GM12891 (cell line): Measurements from ENCODE around the gene EXOC7.
"Not testable (repeated sequence)": the region's sequence is repeated elsewhere in the genome, so short reads cannot be mapped to it uniquely, and the experiment has no call there.

Experiments used
- DNase-seq: peaks from one replicate; pipeline ENCODE4 v3.0.0; 2011; ENCODE audit warnings: low spot score; ENCODE audit not compliant: insufficient read length
- FAIRE-seq: peaks from 2 replicates; lab custom pipeline; 2011; peaks lifted over from hg19 to GRCh38; lab: Jason Lieb, UNC
- PAX5 ChIP-seq: IDR thresholded peaks from 2 replicates; pipeline ENCODE4 v1.6.1; 2011; ENCODE audit warnings: low read length, moderate library complexity, mild to moderate bottlenecking; ENCODE audit not compliant: insufficient read depth, severe bottlenecking
- POLR2A ChIP-seq: IDR thresholded peaks from 2 replicates; pipeline ENCODE4 v1.6.1; 2011; ENCODE audit warnings: low read depth, low read length, control low read depth
- POLR2AphosphoS5 ChIP-seq: IDR thresholded peaks from 2 replicates; pipeline ENCODE4 v1.6.1; 2011; ENCODE audit warnings: low read depth, low read length, control low read depth
- POU2F2 ChIP-seq: IDR thresholded peaks from 2 replicates; pipeline ENCODE4 v1.6.1; 2011; ENCODE audit warnings: low read depth, mild to moderate bottlenecking, control low read depth, low read length, moderate library complexity
- SPI1 ChIP-seq: IDR thresholded peaks from 2 replicates; pipeline ENCODE4 v1.6.1; 2011; ENCODE audit warnings: low read depth, low read length, control low read depth
- TAF1 ChIP-seq: IDR thresholded peaks from 2 replicates; pipeline ENCODE4 v1.6.1; 2011; ENCODE audit warnings: low read depth, low read length, control low read depth

EXOC7 gene

DNA sequence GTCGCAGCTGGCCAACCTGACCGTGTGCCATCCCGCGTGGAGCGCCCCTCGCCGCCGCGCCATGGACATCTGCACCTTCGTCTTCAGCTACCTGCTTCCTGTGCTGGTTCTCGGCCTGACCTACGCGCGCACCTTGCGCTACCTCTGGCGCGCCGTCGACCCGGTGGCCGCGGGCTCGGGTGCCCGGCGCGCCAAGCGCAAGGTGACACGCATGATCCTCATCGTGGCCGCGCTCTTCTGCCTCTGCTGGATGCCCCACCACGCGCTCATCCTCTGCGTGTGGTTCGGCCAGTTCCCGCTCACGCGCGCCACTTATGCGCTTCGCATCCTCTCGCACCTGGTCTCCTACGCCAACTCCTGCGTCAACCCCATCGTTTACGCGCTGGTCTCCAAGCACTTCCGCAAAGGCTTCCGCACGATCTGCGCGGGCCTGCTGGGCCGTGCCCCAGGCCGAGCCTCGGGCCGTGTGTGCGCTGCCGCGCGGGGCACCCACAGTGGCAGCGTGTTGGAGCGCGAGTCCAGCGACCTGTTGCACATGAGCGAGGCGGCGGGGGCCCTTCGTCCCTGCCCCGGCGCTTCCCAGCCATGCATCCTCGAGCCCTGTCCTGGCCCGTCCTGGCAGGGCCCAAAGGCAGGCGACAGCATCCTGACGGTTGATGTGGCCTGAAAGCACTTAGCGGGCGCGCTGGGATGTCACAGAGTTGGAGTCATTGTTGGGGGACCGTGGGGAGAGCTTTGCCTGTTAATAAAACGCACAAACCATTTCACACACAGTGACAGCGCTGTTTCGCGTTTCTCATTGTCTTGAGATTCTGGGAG lies 26.6 kb downstream of the EXOC7 start:
- DNase-seq, result peak; percentile 50
- TF ChIP-seq SPI1 (peak; percentile 66), POLR2AphosphoS5 (no peak)
- FAIRE-seq, result no peak

GRCh38 chr17:76076146-76076764 lies 27.3 kb downstream of the EXOC7 start:
- FAIRE-seq (no peak), DNase-seq (peak; percentile 31)
- TF ChIP-seq PAX5 (no peak), POLR2AphosphoS5 (no peak)

GRCh38 chr17:76075364-76076145 lies 28.0 kb downstream of the EXOC7 start:
- peak; percentile 21 for DNase-seq
- no peak for FAIRE-seq
- TF ChIP-seq PAX5 (no peak), SPI1 (no peak), POU2F2 (no peak), POLR2A (no peak), POLR2AphosphoS5 (no peak), TAF1 (no peak)

DNA sequence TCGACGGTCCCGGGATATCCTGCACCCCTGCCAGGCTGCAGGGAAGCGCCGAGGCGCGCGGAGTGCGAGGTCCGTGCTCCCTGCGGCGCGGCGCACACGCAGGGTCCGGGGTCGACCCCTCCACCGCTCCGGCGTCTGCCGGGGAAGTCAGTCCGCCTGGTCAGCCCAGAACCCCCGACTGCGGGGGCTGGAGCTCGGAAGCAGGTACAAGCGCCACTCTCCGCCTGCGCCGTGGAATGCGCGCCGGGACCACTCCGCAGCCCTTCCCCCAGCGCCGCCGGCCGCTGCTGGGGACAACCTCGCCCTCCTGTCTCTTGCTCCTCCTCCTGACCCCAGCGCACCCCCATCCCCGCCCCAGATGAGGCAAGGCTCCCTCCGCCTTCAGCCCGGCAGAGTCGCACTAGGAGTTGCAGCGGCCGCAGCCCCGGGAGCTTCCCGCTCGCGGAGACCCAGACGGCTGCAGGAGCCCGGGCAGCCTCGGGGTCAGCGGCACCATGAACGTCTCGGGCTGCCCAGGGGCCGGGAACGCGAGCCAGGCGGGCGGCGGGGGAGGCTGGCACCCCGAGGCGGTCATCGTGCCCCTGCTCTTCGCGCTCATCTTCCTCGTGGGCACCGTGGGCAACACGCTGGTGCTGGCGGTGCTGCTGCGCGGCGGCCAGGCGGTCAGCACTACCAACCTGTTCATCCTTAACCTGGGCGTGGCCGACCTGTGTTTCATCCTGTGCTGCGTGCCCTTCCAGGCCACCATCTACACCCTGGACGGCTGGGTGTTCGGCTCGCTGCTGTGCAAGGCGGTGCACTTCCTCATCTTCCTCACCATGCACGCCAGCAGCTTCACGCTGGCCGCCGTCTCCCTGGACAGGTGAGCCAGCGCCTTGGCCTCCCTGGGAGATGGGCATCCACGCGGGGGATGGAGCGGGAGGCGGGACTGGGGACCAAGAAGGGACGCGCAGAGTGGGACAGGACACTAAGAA lies 28.9 kb downstream of the EXOC7 start, which contains the start of gene GALR2:
Gene GALR2 (plus strand): TSS at position 392 of the 974 bp plus-strand sequence. CDS start 103 bp downstream, at position 495.
- FAIRE-seq (no peak), DNase-seq (no peak)
- TF ChIP-seq SPI1, result 0 out of 2 replicates have a peak, but pooled peaks have one; percentile 3
- TF ChIP-seq POLR2AphosphoS5, result no peak
- TF ChIP-seq TAF1, result no peak
- no peak for TF ChIP-seq PAX5
- no peak for TF ChIP-seq POU2F2
- no peak for TF ChIP-seq POLR2A

- TF ChIP-seq TAF1 (peak; percentile 72), POU2F2 (no peak; the same call in 1 of the 2 replicates), POLR2A (peak; percentile 82), POLR2AphosphoS5 (peak; percentile 59; the same call in 1 of the 2 replicates)
- FAIRE-seq, result peak; percentile 99
- peak; percentile 88 for DNase-seq
Observed at GRCh38 chr17:76072148-76072858, 31.3 kb downstream of the EXOC7 start, which contains the start of gene SRP68. Gene SRP68, minus strand, starts transcription at chr17:76072517. Its CDS starts 26 bp downstream, at chr17:76072491.

DNA sequence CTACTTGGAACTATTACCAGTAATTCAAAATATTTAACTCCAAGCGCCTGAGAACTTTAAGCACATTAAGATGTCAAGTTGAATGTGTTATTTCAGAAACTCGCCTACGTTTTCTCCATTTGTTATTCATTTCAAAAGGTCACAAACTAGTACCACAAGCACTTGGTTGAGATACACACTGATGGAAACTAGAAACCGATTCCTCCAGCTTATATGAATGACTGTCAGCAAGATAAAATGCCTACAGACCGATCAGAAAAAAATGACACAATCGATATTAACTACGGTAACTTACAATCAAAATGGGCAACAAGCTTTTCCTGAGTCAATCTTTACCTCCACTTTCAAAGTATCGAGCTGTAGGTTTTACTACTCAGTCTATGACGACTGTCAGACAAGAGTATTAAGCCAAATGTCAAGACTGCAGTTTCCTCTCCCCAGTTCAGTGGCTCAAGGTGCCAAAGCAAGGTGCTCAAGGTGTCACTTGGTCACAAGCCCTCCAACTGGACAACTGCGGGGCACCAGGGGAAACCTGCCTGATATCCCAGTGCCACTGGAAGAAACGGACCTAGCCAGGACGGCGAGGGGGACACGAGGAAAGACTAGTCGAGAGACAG lies 31.9 kb downstream of the EXOC7 start:
- peak; percentile 69 for FAIRE-seq
- no peak for DNase-seq
- TF ChIP-seq TAF1, result peak; percentile 46; the same call in 1 of the 2 replicates
- TF ChIP-seq POU2F2, result no peak

GRCh38 chr17:76065775-76066174 lies 37.8 kb downstream of the EXOC7 start:
- TF ChIP-seq POLR2A (no peak), TAF1 (no peak), SPI1 (no peak), POU2F2 (no peak), POLR2AphosphoS5 (no peak), PAX5 (no peak)
- DNase-seq (no peak), FAIRE-seq (peak; percentile 48)

DNA sequence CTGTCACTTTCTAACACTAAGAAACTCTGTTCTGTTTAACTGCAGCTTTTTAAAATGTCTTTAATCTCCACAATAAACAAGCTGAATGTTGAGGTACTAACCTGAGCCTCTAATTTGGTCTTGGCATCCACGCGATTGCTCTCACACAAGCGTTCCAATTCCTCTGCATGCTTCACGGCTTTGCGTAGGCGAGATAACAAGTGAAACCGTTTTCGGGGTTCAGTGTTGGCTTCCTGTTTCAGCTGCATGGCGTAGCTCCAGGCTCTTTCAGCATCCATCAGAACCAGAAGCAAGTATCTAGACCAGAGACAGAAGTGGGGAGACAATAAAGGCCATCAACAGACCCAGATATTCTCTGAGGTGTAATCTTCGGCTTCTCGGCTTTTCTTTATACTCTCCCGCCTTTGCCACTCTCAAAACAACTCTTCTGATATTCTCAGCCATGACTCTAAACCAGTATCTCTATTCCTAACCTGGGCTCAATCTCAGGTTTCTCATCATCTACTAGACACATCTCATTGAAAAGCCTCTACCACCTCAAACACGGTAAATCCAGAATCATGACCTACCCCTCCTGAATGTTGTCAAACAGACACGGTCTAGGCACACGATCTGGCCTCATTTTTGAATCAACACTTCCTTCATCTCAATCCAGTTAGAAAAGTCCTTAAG lies 39.6 kb downstream of the EXOC7 start:
- DNase-seq, result no peak
- peak; percentile 95 for FAIRE-seq
- TF ChIP-seq SPI1 (peak; percentile 83), POU2F2 (no peak), POLR2AphosphoS5 (no peak), TAF1 (no peak), PAX5 (peak; percentile 80), POLR2A (no peak)

DNA sequence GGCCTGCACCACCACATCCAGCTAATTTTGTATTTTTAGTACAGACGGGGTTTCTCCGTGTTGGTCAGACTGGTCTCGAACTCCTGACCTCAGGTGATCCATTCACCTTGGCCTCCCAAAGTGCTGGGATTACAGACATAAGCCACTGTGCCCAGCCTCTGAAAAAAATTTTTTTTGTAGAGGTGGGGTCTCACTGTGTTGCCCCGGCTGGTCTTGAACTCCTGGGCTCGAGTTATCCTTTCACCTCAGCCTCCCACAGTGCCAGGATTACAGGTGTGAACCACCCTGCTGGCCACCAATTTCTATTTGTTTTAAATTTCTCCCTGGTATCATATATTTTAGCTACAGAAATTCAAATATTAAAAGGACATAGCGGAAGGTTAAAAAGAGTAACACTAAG lies 45.3 kb downstream of the EXOC7 start:
- DNase-seq, FAIRE-seq: not testable (repeated sequence)
